Endothelial cell of umbilical vein (primary cell): ENCODE results near the gene CCT3.

ENCODE experiments used
- JUN ChIP-seq: IDR thresholded peaks from 2 replicates; pipeline ENCODE4 v1.6.1; 2011; ENCODE audit warnings: borderline replicate concordance, low read depth; ENCODE audit not compliant: insufficient read length, insufficient read depth
- POLR2A ChIP-seq: IDR thresholded peaks from 2 replicates; pipeline ENCODE4 v1.6.1; 2012; ENCODE audit warnings: low read depth, mild to moderate bottlenecking, control low read depth, low read length
- TF ChIP-seq, protein P1 (sequence below), 2 donors: IDR thresholded peaks; 1 replicate in 1 of 2; 2 replicates in 1 of 2; pipeline ENCODE4 v1.5.1; 2011; ENCODE audit warnings: low read length in 2 of 2, mild to moderate bottlenecking in 2 of 2, moderate library complexity in 2 of 2, control low read depth in 1 of 2, inconsistent platforms in 1 of 2, low read depth in 1 of 2; ENCODE audit not compliant: insufficient read depth in 1 of 2; ENCODE audit errors: extremely low read depth in 1 of 2

DNA sequence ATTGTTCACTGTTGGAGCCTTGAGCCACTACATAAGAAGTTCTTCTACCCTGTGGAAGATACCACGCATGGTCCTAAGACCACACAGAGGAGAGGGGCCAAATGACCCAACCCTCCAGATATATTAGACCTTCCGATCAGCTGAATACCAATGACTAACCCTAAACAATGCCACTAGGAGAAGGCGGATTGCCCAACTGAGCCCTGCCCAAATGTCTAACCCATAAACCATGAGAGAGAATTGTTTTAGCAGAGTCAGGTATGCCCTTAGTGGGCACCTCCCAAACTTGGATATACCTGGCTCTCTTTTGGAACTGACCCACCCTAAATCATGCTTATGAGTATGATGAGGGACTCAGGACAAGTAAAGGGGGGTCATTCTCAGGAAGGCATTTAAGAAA lies 67.8 kb downstream of the CCT3 start:
- TF ChIP-seq, protein P1, sequence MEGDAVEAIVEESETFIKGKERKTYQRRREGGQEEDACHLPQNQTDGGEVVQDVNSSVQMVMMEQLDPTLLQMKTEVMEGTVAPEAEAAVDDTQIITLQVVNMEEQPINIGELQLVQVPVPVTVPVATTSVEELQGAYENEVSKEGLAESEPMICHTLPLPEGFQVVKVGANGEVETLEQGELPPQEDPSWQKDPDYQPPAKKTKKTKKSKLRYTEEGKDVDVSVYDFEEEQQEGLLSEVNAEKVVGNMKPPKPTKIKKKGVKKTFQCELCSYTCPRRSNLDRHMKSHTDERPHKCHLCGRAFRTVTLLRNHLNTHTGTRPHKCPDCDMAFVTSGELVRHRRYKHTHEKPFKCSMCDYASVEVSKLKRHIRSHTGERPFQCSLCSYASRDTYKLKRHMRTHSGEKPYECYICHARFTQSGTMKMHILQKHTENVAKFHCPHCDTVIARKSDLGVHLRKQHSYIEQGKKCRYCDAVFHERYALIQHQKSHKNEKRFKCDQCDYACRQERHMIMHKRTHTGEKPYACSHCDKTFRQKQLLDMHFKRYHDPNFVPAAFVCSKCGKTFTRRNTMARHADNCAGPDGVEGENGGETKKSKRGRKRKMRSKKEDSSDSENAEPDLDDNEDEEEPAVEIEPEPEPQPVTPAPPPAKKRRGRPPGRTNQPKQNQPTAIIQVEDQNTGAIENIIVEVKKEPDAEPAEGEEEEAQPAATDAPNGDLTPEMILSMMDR (IDR thresholded peaks at IDR 0.05; ENCODE audit: extremely low read depth in 1 of 2, insufficient read depth in 1 of 2, low read depth in 1 of 2, low read length in 2 of 2) = no peak
- TF ChIP-seq POLR2A (no peak), JUN (no peak)
